Kidney epithelial cell (primary cell): ENCODE measurements around the gene HNRNPM. TPM values are rescaled to one million over a fixed set of nuclear protein-coding genes. Genes with fewer than 3 reads are reported as not detected.

ENCODE experiments used
- DNase-seq: peaks from one replicate; pipeline ENCODE4 v3.0.0-alpha.2; 2010; ENCODE audit warnings: low read depth
- H3K27me3 ChIP-seq: 2 replicates; pipeline ENCODE4 v1.6.0; 2011; ENCODE audit warnings: low read length; ENCODE audit not compliant: control insufficient read depth, insufficient read depth
- H3K36me3 ChIP-seq: 2 replicates; pipeline ENCODE4 v1.5.1; 2011; ENCODE audit warnings: low read length; ENCODE audit not compliant: control insufficient read depth, insufficient read depth
- H3K4me3 ChIP-seq: 2 replicates; pipeline ENCODE4 v1.5.1; 2011; ENCODE audit warnings: low read depth, mild to moderate bottlenecking, control low read depth, low read length
- CTCF ChIP-seq: IDR thresholded peaks from 2 replicates; pipeline ENCODE4 v1.5.1; 2011; ENCODE audit warnings: mild to moderate bottlenecking, moderate library complexity, low read length, control low read depth, inconsistent platforms; ENCODE audit not compliant: insufficient read depth, poor library complexity, severe bottlenecking
- total RNA-seq: library from RNA; depleted of rRNA; stranded (reverse); fragments of >200 nt; gene quantifications from 2 replicates; pipeline ENCODE4 v1.2.3, GENCODE V29; 2015

The HNRNPM gene
- total RNA-seq, 1 donor from 2014 or later = 115 TPM

- H3K36me3 ChIP-seq = peaks cover 2% of the 10 kb centered on the region
- no peak for TF ChIP-seq CTCF
- no peak for DNase-seq
- no peaks in the 10 kb centered on the region for H3K27me3 ChIP-seq
- no peak overlapping the region for H3K4me3 ChIP-seq
Measured at GRCh38 chr19:8459520-8460270, 14.9 kb downstream of the HNRNPM start.

- DNase-seq = no peak
- no peaks in the 10 kb centered on the region for H3K27me3 ChIP-seq
- H3K36me3 ChIP-seq = peaks cover 3% of the 10 kb centered on the region
- H3K4me3 ChIP-seq = no peak overlapping the region
- no peak for TF ChIP-seq CTCF
Measured at GRCh38 chr19:8460516-8461298, 15.9 kb downstream of the HNRNPM start.

GRCh38 chr19:8461376-8461775 lies 16.6 kb downstream of the HNRNPM start:
- no peak overlapping the region for H3K4me3 ChIP-seq
- peaks cover 3% of the 10 kb centered on the region for H3K36me3 ChIP-seq
- DNase-seq = no peak

GRCh38 chr19:8461891-8462290 lies 17.1 kb downstream of the HNRNPM start:
- no peak for DNase-seq
- Histone ChIP-seq H3K36me3 (peaks cover 3% of the 10 kb centered on the region), H3K27me3 (no peaks in the 10 kb centered on the region), H3K4me3 (no peak overlapping the region)
- no peak for TF ChIP-seq CTCF

More at GRCh38 chr19:8461376-8461775, 16.6 kb downstream of the HNRNPM start:
- TF ChIP-seq CTCF = no peak
- H3K27me3 ChIP-seq = no peaks in the 10 kb centered on the region

GRCh38 chr19:8462571-8462970 lies 17.8 kb downstream of the HNRNPM start:
- TF ChIP-seq CTCF = no peak
- no peak for DNase-seq
- Histone ChIP-seq H3K4me3 (no peak overlapping the region), H3K27me3 (no peaks in the 10 kb centered on the region), H3K36me3 (peaks cover 3% of the 10 kb centered on the region)
